Central memory CD8-positive, alpha-beta T cell (primary cell): ENCODE measurements around the gene ING3.
A peak's percentile ranks its signal among the peaks of the same experiment; 100 is the strongest.
"Not testable (repeated sequence)": the region's sequence is repeated elsewhere in the genome, so short reads cannot be mapped to it uniquely, and the experiment has no call there.

Source experiments
- ATAC-seq: fragments of 150-1000 bp; cut with Tn5 transposase; replicated peaks from 2 replicates; pipeline ENCODE4 v1.10.0; 2022; ENCODE audit warnings: mild to moderate bottlenecking, moderate FRiP score, moderate number of reproducible peaks; ENCODE audit not compliant: poor library complexity, severe bottlenecking; ENCODE audit errors: extremely low read depth
- DNase-seq, 2 donors: peaks; one replicate each; pipeline ENCODE4 v3.0.0; 2021; ENCODE audit warnings: low spot score in 2 of 2
- H3K27ac Mint-ChIP-seq: one replicate; pipeline ENCODE4 v1.8.0; 2022; ENCODE audit warnings: low read depth, mild to moderate bottlenecking, moderate library complexity, mixed read lengths
- H3K27me3 Mint-ChIP-seq: one replicate; pipeline ENCODE4 v1.8.0; 2022; ENCODE audit warnings: mixed read lengths
- H3K36me3 Mint-ChIP-seq: one replicate; pipeline ENCODE4 v1.8.0; 2022; ENCODE audit warnings: mild to moderate bottlenecking, moderate library complexity, mixed read lengths; ENCODE audit not compliant: insufficient read depth
- H3K4me1 Mint-ChIP-seq: one replicate; pipeline ENCODE4 v1.8.0; 2022; ENCODE audit warnings: mixed read lengths
- H3K4me3 Mint-ChIP-seq: one replicate; pipeline ENCODE4 v1.8.0; 2022; ENCODE audit warnings: mild to moderate bottlenecking, moderate library complexity, mixed read lengths
- H3K9me3 Mint-ChIP-seq: one replicate; pipeline ENCODE4 v1.8.0; 2022; ENCODE audit warnings: mixed read lengths

Gene ING3

DNA sequence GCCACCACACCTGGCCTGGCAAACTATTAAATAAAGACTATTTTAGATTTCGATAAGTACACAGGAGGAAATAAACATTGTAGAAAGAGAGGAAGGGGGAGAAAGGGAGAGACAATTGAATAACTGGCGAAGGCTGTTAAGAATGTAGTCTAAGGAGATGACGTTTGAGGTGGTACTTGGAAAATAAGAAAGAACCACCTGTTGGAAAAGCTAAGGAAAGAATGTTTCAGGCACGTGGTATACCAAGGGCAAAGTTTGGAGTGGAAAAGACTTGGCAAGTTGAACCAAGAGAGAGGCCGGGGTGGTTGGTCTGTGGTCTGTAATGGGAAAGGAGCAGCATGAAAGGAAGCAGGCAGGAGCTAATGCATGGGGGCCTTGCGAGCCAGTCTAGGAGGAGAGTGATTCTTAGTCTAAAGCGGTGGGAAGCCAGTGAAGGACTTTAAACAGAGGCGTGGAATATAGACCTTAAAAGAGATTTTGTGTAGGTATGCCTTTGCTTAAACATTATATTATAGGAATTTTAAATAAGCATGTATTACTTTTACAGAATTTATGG, 9.4 kb downstream of the ING3 start:
- H3K36me3 Mint-ChIP-seq, result peaks cover 31% of the 10 kb centered on the region
- DNase-seq (no peak), ATAC-seq (no peak)
- no peaks in the 10 kb centered on the region for H3K9me3 Mint-ChIP-seq
- no peaks in the 10 kb centered on the region for H3K27me3 Mint-ChIP-seq
- peak overlapping the region; percentile 6 for H3K27ac Mint-ChIP-seq
- H3K4me3 Mint-ChIP-seq, result no peak overlapping the region
- H3K4me1 Mint-ChIP-seq, result peaks cover 38% of the 10 kb centered on the region

DNA sequence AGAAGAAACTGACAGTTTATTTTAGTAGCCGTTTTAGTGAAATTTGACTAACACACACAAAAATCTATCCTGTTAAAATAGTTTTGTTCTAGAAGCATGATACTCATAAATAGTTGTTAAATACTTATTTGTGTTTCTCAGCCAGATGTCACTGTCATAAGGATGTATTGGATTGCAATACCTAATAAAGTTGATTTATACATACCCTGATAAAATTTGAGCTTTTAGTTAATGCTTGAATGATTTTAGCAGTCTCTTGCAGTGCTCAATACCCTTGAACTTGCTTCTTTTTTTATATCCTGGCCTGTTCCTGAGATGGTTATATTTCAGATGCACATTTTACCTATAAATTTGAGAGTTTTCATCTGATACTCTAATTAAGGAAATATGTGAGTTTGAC, 10.1 kb downstream of the ING3 start:
- Mint-ChIP-seq H3K36me3 (peaks cover 26% of the 10 kb centered on the region), H3K27me3 (no peaks in the 10 kb centered on the region), H3K4me3 (no peak overlapping the region), H3K4me1 (peaks cover 38% of the 10 kb centered on the region), H3K27ac (no peak overlapping the region), H3K9me3 (no peaks in the 10 kb centered on the region)
- ATAC-seq (no peak), DNase-seq (no peak)

DNA sequence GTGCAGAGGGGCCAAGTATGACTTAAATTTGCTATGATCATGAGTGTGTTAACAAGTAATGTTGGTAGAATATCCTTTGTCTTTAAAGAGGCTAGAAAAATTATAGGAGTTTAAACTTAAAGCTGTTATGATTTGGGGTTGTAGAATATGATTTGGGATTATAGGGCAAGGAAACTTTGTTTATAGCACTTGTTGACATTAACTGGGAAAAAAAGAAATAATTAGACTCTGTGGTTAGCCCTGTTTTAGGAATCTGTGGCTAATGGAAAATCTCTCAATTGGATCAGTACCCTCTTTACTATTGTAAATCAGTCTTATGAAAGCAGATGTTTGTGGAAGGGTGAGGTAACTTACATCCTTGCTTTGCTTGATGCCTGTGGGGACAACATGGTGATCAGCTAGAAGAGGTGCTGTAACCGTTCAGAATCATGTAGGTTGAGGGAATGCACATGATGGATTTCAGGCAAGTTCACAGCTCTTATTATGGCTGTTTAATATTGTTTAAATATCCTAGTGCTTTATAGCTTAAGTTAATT, 11.1 kb downstream of the ING3 start:
- H3K27me3 Mint-ChIP-seq, result no peaks in the 10 kb centered on the region
- no peak for DNase-seq
- no peak overlapping the region for H3K4me3 Mint-ChIP-seq
- H3K27ac Mint-ChIP-seq, result no peak overlapping the region
- ATAC-seq, result no peak
- peaks cover 38% of the 10 kb centered on the region for H3K4me1 Mint-ChIP-seq
- no peaks in the 10 kb centered on the region for H3K9me3 Mint-ChIP-seq
- peaks cover 21% of the 10 kb centered on the region for H3K36me3 Mint-ChIP-seq

DNA sequence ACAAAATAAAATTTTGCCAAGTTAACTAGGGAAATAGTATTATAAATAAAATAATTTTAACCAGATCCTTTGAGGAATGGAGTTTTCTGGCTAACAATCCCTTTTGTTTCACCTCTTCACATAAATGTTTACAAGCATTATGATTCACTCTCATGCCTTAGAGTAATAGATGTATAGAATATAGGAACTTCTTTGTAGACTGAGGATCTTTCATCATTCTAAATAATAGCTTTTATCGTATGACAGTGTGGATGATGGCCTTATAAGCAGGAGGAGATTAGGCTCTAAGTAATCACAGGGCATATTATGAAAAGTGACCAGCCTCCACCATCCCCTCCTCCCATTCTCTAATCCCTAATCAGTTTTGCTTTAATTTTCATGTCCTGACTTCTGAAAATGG, 13.5 kb downstream of the ING3 start:
- DNase-seq (no peak), ATAC-seq (no peak)
- Mint-ChIP-seq H3K27ac (no peak overlapping the region), H3K9me3 (no peaks in the 10 kb centered on the region), H3K4me3 (no peak overlapping the region), H3K4me1 (peaks cover 23% of the 10 kb centered on the region), H3K36me3 (peaks cover 28% of the 10 kb centered on the region), H3K27me3 (no peaks in the 10 kb centered on the region)

DNA sequence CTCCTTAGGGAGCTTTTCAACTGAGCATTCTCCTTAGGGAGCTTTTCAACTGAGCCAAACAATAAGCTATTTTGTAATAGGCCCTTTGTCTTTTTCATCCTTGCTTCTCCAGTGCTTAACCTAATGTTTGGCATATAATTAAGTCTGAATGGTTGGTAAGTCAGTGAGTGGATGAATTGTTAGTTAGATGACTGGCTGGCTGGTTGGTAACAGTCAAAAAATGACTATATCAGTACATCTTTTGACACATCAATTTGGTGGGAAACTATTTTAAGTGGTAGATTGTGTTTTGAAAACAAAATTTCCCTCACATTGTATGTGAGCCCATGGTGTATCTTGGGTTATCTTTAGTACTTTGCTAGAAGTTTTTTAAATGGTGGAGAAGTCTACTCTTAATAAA, 16.4 kb downstream of the ING3 start:
- no peak for DNase-seq
- Mint-ChIP-seq H3K27ac (no peak overlapping the region), H3K9me3 (no peaks in the 10 kb centered on the region), H3K27me3 (no peaks in the 10 kb centered on the region), H3K4me3 (no peak overlapping the region), H3K4me1 (peaks cover 7% of the 10 kb centered on the region), H3K36me3 (peaks cover 41% of the 10 kb centered on the region)
- no peak for ATAC-seq

DNA sequence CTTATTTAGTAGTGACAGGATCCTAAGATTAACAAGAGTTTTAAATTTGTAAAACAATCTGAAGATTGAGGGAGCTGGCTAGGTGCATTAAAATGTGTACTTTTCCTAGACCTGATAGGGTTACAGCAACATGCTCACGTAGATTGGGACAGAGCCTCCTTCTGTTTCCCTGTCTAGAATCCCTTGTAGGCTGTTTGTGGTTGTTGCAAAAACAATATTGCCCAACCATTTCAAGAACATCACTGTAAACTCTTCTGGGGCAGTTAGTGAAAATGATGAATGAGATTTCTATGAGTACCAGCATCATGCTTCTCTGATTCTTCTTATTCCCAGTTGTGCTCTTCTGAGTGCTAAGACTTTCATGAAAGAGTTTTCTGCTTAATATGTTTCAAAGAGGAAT, 23.3 kb downstream of the ING3 start:
- DNase-seq, result no peak
- H3K27me3 Mint-ChIP-seq, result no peaks in the 10 kb centered on the region
- peaks cover 47% of the 10 kb centered on the region for H3K36me3 Mint-ChIP-seq
- no peak overlapping the region for H3K27ac Mint-ChIP-seq
- H3K9me3 Mint-ChIP-seq, result no peaks in the 10 kb centered on the region
- H3K4me3 Mint-ChIP-seq, result no peak overlapping the region
- H3K4me1 Mint-ChIP-seq, result no peaks in the 10 kb centered on the region
- ATAC-seq, result no peak

DNA sequence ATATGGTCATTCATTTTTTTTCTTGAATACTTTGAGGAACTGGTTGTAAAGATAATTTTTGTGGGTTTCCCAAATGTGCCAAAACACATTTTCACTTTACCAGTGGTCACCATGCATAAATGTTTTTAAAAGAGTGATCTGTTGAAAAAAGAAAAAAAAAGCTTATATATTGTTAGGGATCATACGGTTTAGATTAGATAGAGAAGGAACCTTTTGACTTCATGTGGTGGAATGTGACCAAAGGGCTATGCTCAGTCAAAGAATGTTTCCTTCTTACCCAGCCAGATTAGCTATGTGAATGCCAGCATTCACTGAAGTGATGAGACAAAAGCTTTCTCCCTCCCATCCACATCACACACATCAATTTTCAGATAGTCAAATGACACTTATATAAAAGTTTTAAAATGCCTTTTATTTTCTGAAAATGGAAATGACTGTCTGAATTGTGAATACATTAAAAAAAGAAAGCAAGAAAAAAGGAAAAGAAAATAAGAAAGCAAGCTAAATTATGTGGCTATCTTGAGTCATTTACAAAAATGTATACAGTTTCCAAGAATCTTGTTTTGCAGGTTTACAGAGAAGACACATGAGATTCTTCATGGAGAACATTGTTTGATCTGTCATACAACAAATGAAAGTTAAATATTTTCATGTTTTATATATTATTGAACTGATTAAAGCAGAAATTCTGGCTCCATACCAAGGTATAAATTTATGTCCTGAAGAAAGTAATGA, 29.4 kb downstream of the ING3 start:
- peaks cover 9% of the 10 kb centered on the region for H3K27me3 Mint-ChIP-seq
- H3K27ac Mint-ChIP-seq, result no peak overlapping the region
- ATAC-seq (no peak), DNase-seq (no peak)
- peaks cover 10% of the 10 kb centered on the region for H3K36me3 Mint-ChIP-seq
- H3K4me1 Mint-ChIP-seq, result no peaks in the 10 kb centered on the region
- no peaks in the 10 kb centered on the region for H3K9me3 Mint-ChIP-seq
- no peak overlapping the region for H3K4me3 Mint-ChIP-seq

DNA sequence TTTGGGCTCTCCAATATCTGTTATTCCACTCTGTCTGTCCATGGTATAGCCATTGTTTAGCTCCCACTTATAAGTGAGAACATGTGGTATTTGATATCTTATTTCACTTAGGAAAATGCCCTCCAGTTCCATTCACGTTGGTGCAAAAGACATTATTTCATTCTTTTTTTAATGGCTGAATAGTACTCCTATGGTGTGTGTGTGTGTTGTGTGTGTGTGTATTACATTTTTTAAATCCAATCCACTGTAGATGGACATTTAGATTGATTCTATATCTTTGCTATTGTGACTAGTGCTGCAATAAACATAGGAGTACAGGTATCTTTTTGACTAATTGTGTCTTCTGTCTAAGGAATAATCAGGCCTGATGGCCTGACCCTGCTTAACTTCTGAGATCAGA, 30.5 kb downstream of the ING3 start:
- ATAC-seq (no peak), DNase-seq (no peak)
- Mint-ChIP-seq H3K27ac (no peak overlapping the region), H3K36me3 (peaks cover 2% of the 10 kb centered on the region), H3K27me3 (peaks cover 21% of the 10 kb centered on the region), H3K4me1 (no peaks in the 10 kb centered on the region), H3K9me3 (no peaks in the 10 kb centered on the region), H3K4me3 (no peak overlapping the region)

DNA sequence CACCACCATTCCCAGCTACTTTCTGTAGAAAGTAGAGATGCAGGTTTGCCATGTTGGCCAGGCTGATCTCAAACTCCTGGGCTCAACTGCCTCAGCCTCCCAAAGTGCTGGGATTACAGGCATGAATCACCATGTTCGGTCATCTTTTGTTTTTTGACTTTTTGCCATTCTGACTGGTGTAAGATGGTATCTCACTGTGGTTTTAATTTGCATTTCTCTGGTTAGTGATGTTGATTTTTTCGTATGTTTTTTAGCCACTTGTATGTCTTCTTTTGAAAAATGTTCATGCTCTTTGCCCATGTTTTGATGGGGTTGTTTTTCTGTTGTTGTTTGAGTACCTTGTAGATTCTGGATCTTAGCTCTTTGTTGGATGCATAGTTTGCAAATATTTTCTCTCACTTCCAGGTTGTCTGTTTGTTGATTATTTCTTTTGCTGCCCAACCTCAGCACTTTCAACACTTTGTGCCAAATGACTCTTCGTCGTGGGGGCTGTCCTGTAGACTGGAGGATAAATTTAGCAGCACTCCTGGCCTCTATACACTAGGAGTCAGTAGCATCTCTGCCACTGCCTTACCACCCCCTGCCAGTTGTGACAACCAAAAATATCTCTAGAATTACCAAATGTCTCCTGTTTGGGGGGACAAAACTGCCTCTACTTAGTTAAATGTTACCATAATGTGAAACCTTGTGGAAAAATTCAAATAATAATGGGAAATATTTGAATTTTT, 31.5 kb downstream of the ING3 start:
- H3K36me3 Mint-ChIP-seq, result peaks cover 2% of the 10 kb centered on the region
- no peak for ATAC-seq
- peaks cover 30% of the 10 kb centered on the region for H3K27me3 Mint-ChIP-seq
- H3K9me3 Mint-ChIP-seq, result no peaks in the 10 kb centered on the region
- no peak for DNase-seq
- no peak overlapping the region for H3K27ac Mint-ChIP-seq
- H3K4me3 Mint-ChIP-seq, result no peak overlapping the region
- no peaks in the 10 kb centered on the region for H3K4me1 Mint-ChIP-seq

DNA sequence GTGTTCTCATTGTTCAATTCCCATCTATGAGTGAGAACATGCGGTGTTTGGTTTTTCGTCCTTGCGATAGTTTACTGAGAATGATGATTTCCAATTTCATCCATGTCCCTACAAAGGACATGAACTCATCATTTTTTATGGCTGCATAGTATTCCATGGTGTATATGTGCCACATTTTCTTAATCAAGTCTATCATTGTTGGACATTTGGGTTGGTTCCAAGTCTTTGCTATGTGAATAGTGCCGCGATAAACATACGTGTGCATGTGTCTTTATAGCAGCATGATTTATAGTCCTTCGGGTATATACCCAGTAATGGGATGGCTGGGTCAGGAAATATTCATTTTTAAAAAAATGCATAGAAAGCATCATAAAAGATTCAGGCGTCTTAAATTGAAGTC, 33.0 kb downstream of the ING3 start:
- H3K4me3 Mint-ChIP-seq, H3K36me3 Mint-ChIP-seq, DNase-seq, ATAC-seq, H3K27ac Mint-ChIP-seq, H3K9me3 Mint-ChIP-seq: not testable (repeated sequence)
- peaks cover 13% of the 10 kb centered on the region for H3K4me1 Mint-ChIP-seq
- peaks cover 46% of the 10 kb centered on the region for H3K27me3 Mint-ChIP-seq

DNA sequence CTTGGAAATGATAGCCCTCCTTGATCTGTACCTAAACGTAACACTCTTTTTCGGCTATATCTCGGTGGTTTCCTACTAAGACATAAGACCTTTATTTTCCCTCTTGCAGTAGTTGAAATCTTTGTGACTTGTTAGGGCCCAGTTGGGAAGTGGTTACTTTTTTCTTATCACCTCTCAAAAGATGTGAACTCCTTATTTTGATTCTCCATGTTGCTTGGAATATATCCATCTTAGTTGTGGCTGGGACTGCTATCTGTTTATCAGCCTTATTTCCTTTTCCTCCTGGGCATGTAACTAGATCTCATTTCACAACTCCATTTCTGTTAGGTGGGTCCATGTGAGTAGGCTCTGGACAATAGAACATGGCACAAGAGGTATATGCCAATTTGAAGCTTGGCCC, 33.8 kb downstream of the ING3 start:
- DNase-seq (no peak), ATAC-seq (no peak)
- Mint-ChIP-seq H3K27me3 (peaks cover 54% of the 10 kb centered on the region), H3K36me3 (no peaks in the 10 kb centered on the region), H3K4me1 (peaks cover 19% of the 10 kb centered on the region), H3K4me3 (no peak overlapping the region), H3K9me3 (no peaks in the 10 kb centered on the region), H3K27ac (no peak overlapping the region)

DNA sequence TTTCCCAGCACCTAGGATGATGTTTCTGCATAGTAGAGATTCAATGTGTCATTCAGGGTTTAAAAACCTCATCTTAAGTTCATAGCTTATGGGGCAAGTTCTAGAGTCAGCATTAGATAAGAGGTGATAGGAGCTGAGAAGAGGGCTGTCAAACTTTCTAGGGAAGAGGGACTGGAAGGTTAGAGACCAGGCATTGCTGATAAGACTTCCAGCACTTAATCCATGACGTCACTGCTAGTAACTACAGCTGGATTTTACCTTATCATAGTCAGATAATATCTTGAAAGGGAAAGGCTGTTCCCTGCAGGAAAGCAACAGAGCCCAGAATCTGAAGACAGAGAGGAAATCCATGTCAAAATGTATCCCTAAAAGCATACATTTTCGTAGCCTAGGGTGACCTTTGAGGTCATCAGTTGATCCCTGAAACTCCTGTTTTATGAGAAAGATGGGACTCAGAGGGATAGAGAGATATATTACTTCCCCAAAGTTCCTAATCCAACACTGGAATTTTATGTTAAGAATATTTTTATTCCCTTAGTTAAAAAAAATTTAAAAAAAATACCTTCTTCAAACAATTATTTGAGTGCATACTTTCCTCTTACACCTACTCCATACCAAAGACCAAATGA, 34.7 kb downstream of the ING3 start:
- peaks cover 19% of the 10 kb centered on the region for H3K4me1 Mint-ChIP-seq
- no peaks in the 10 kb centered on the region for H3K9me3 Mint-ChIP-seq
- DNase-seq (no peak), ATAC-seq (no peak)
- H3K36me3 Mint-ChIP-seq, result no peaks in the 10 kb centered on the region
- H3K27me3 Mint-ChIP-seq, result peaks cover 62% of the 10 kb centered on the region
- H3K4me3 Mint-ChIP-seq, result no peak overlapping the region
- H3K27ac Mint-ChIP-seq, result no peak overlapping the region
